AG09319 (cell line): ENCODE data around the gene RAD51AP1.
A peak's percentile ranks its signal among the peaks of the same experiment; 100 is the strongest.

Experiments
- DNase-seq: peaks from one replicate; pipeline ENCODE4 v3.0.0-alpha.2; 2010; ENCODE audit warnings: low read depth; ENCODE audit errors: extremely low read depth
- CTCF ChIP-seq: IDR thresholded peaks from 2 replicates; pipeline ENCODE4 v1.5.1; 2011; ENCODE audit warnings: low read depth, mild to moderate bottlenecking, inconsistent platforms, low read length, moderate library complexity

Gene RAD51AP1

GRCh38 chr12:4603421-4603820, 64.7 kb downstream of the RAD51AP1 start:
- no peak for DNase-seq
- TF ChIP-seq CTCF, result no peak

- DNase-seq, result no peak
Observed at GRCh38 chr12:4603946-4604345, 65.3 kb downstream of the RAD51AP1 start.

GRCh38 chr12:4604684-4605193, 66.0 kb downstream of the RAD51AP1 start:
- peak; percentile 70 for DNase-seq
- TF ChIP-seq CTCF, result no peak; the same call in none of the 2 replicates

More at GRCh38 chr12:4603946-4604345, 65.3 kb downstream of the RAD51AP1 start:
- no peak for TF ChIP-seq CTCF

- DNase-seq, result no peak
- TF ChIP-seq CTCF, result no peak
Observed at GRCh38 chr12:4607056-4607455, 68.4 kb downstream of the RAD51AP1 start.

GRCh38 chr12:4609071-4609470, 70.4 kb downstream of the RAD51AP1 start:
- no peak for DNase-seq
- no peak for TF ChIP-seq CTCF
